Measurements from ENCODE around the gene COX14. TPM values are rescaled to one million over a fixed set of nuclear protein-coding genes. Genes with fewer than 3 reads are reported as not detected.

COX14 gene
- total RNA-seq, 1 donor from 2014 or later: 19.8 TPM

DNA sequence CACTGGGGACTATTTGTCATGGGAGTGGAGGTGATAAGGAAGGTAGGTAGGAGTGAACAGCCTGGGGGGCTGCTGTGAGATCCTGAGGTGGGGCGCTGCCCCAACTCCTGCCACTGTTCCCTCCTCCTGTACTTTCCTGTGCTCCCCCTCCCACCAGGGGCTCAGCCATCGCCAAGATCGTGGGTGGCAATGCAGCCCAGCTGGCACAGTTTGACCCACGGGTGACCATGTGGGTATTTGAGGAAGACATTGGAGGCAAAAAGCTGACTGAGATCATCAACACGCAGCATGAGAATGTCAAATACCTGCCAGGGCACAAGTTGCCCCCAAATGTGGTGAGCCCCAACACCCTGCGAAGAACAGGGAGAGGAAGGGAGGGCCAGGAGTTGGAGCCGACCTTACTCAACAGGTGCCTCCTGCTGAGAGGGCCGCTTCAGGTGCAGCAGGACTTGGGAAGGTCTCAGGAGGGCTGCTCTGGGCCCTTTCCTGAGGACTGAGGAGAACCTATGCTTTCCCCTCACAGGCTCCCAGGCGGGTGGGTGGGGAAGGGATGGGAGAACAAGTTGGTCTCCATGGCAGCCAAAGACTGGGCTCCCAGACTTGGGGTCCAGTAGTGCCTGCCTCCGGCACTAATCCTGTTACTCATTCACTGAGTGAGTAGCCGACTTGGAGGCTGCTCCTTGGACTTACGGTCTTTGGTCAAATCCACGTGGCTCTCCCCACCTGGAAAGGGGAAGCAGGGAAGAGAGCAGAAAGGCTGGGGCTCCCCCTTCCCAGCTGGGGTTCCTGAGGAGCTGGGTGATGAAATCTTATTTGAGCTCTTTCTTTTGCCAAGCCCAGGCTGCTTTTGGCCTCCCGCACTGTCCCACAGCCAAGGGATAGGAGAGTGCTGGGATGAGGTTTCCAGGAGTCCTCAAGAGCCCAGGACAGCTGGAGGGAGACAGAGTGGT lies 7.3 kb upstream of the COX14 start:
- no peaks in the 10 kb centered on the region for H3K27me3 ChIP-seq
- peaks cover 12% of the 10 kb centered on the region in 2 donors for H3K4me1 ChIP-seq
- TF ChIP-seq, protein P1, sequence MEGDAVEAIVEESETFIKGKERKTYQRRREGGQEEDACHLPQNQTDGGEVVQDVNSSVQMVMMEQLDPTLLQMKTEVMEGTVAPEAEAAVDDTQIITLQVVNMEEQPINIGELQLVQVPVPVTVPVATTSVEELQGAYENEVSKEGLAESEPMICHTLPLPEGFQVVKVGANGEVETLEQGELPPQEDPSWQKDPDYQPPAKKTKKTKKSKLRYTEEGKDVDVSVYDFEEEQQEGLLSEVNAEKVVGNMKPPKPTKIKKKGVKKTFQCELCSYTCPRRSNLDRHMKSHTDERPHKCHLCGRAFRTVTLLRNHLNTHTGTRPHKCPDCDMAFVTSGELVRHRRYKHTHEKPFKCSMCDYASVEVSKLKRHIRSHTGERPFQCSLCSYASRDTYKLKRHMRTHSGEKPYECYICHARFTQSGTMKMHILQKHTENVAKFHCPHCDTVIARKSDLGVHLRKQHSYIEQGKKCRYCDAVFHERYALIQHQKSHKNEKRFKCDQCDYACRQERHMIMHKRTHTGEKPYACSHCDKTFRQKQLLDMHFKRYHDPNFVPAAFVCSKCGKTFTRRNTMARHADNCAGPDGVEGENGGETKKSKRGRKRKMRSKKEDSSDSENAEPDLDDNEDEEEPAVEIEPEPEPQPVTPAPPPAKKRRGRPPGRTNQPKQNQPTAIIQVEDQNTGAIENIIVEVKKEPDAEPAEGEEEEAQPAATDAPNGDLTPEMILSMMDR (IDR thresholded peaks at IDR 0.05): no peak
- intact Hi-C loops (cut with DNase I): no loop called here
- no peak overlapping the region for H3K27ac ChIP-seq
- peaks cover 5 to 16% of the 10 kb centered on the region in 2 donors for H3K36me3 ChIP-seq
- no peaks in the 10 kb centered on the region for H3K9me3 ChIP-seq
- no peak for DNase-seq (ENCODE audit: low spot score in 2 of 2)
- no peak overlapping the region for H3K4me3 ChIP-seq

DNA sequence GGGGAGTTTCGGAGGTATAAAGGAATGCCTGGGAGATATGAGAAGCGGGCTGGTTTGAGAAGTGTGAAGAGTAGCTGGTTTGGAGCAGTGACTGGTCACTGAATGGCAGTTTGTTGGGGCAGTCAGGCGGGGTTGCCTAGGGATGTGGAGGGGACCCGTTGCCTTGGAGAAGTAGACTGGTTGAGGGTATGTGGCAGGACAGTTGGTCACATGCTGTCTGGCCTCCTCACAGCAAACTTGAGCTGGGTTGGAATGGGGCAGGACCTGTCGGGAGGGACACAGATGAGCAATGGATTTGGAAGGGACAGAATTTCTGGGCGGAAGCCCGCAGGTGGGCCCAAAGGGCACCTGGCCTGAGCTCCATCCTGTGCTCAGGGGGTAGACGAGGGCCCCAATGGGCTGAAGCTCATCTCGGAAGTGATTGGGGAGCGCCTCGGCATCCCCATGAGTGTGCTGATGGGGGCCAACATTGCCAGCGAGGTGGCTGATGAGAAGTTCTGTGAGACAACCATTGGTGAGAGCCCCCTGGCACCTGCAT lies 6.1 kb upstream of the COX14 start:
- Histone ChIP-seq H3K36me3 (peaks cover 0 to 4% of the 10 kb centered on the region in 2 donors), H3K4me3 (no peak overlapping the region), H3K27me3 (no peaks in the 10 kb centered on the region), H3K4me1 (peaks cover 20 to 24% of the 10 kb centered on the region in 2 donors), H3K9me3 (no peaks in the 10 kb centered on the region), H3K27ac (no peak overlapping the region)
- no peak for DNase-seq (ENCODE audit: low spot score in 2 of 2)
- intact Hi-C loops (cut with DNase I): no loop called here
- TF ChIP-seq, protein P1 (IDR thresholded peaks at IDR 0.05): no peak

DNA sequence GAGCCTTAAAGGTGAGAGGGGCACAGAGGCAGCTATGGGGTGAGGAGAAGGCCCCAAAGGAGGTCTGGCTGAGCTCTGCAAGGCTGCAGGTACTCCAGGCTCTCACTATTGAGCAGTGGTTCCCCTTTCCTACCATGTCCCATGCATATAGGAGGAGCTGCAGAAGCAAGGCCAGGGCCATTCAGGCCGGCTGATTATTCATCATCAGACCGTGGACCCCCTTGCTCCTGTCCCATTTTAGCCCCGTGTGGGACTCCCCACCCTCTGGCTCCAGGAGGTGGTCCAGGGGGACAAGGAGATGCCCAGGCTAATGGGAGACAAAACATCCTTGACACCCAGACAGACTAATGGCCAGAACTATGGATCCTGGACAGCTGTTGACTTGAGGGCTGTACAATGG lies 5.1 kb upstream of the COX14 start:
- peaks cover 26 to 29% of the 10 kb centered on the region in 2 donors for H3K4me1 ChIP-seq
- H3K4me3 ChIP-seq: no peak overlapping the region
- intact Hi-C loops (cut with DNase I): no loop called here
- TF ChIP-seq, protein P1 (IDR thresholded peaks at IDR 0.05): no peak
- no peaks in the 10 kb centered on the region for H3K9me3 ChIP-seq
- H3K27ac ChIP-seq: no peak overlapping the region
- DNase-seq (ENCODE audit: low spot score in 2 of 2): no peak
- no peaks in the 10 kb centered on the region for H3K36me3 ChIP-seq
- H3K27me3 ChIP-seq: no peaks in the 10 kb centered on the region

DNA sequence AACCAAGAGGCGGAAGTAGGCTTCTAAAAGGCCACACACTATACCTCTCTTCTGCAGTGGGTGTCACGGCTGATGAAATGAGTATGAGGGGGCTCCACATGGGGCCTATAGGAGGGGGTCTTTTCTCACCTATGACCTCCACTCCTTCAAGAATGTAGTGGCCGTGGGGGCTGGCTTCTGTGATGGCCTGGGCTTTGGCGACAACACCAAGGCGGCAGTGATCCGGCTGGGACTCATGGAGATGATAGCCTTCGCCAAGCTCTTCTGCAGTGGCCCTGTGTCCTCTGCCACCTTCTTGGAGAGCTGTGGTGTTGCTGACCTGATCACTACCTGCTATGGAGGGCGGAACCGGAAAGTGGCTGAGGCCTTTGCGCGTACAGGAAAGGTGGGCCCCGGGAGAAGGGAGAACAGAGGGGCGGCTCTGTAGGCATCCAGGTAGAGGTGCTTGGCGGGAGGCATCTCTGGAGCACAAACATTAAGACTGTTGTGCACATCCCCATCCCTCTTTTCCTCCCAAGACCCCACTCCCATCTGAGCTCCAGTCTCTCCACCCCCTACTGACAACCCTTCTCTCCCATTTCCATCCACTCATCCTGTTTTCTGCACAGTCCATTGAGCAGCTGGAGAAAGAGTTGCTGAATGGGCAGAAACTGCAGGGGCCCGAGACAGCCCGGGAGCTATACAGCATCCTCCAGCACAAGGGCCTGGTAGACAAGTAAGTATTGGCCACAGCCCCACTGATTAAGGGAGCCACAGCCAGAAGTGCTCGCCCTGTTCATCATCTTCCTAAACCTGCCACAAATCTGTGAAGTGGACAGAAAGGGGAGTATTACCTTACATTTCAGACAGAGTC lies 4.4 kb upstream of the COX14 start:
- H3K4me1 ChIP-seq: peaks cover 26 to 29% of the 10 kb centered on the region in 2 donors
- intact Hi-C loops (cut with DNase I): no loop called here
- no peak overlapping the region for H3K27ac ChIP-seq
- no peaks in the 10 kb centered on the region for H3K27me3 ChIP-seq
- no peak for DNase-seq (ENCODE audit: low spot score in 2 of 2)
- no peaks in the 10 kb centered on the region for H3K36me3 ChIP-seq
- H3K9me3 ChIP-seq: no peaks in the 10 kb centered on the region
- TF ChIP-seq, protein P1 (IDR thresholded peaks at IDR 0.05): no peak
- H3K4me3 ChIP-seq: no peak overlapping the region

DNA sequence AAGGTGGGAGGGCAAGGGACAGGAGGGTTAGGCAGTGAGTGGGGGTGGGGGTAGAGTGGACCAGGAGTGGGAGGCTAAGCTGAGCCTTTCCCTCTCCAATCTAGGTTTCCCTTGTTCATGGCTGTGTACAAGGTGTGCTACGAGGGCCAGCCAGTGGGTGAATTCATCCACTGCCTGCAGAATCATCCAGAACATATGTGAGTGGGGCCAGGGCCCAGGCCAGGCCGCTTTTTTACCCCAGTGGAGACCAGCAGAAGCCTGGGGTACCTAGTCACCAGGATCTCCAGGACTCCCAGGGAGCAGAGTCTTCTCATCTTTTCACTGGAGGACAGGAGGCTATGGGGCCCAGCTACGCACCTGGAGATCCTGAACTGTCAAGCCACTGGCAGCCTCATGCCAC lies 2.7 kb upstream of the COX14 start:
- H3K27ac ChIP-seq: peak overlapping the region; percentile 96 to 98
- no peaks in the 10 kb centered on the region for H3K27me3 ChIP-seq
- intact Hi-C loops (cut with DNase I): no loop called here
- H3K36me3 ChIP-seq: no peaks in the 10 kb centered on the region
- no peaks in the 10 kb centered on the region for H3K9me3 ChIP-seq
- H3K4me1 ChIP-seq: peaks cover 22 to 33% of the 10 kb centered on the region in 2 donors
- no peak overlapping the region for H3K4me3 ChIP-seq
- no peak for DNase-seq (ENCODE audit: low spot score in 2 of 2)
- TF ChIP-seq, protein P1 (IDR thresholded peaks at IDR 0.05): no peak

All from ascending aorta (tissue), 2 donors.